GM19193 (cell line): Measurements from ENCODE around the gene AMOT.

Experiments used
- POLR2A ChIP-seq: IDR thresholded peaks from 4 replicates; pipeline ENCODE4 v1.6.1; 2011; ENCODE audit not compliant: insufficient read depth, insufficient read length; ENCODE audit errors: extremely low read depth

The AMOT gene

GRCh38 chrX:112819008-112819640, 21.5 kb downstream of the AMOT start:
- TF ChIP-seq POLR2A: no peak

- no peak for TF ChIP-seq POLR2A
Measured at GRCh38 chrX:112818114-112819007, 22.3 kb downstream of the AMOT start.

- no peak for TF ChIP-seq POLR2A
Measured at GRCh38 chrX:112816908-112817307, 23.7 kb downstream of the AMOT start.

GRCh38 chrX:112814496-112814895, 26.1 kb downstream of the AMOT start:
- TF ChIP-seq POLR2A: no peak

GRCh38 chrX:112812741-112813140, 27.9 kb downstream of the AMOT start:
- TF ChIP-seq POLR2A: no peak

GRCh38 chrX:112808651-112809195, 31.9 kb downstream of the AMOT start:
- TF ChIP-seq POLR2A: no peak

GRCh38 chrX:112808007-112808406, 32.6 kb downstream of the AMOT start:
- TF ChIP-seq POLR2A: no peak

GRCh38 chrX:112803060-112803459, 37.6 kb downstream of the AMOT start:
- no peak for TF ChIP-seq POLR2A

GRCh38 chrX:112802541-112802940, 38.1 kb downstream of the AMOT start:
- no peak for TF ChIP-seq POLR2A

GRCh38 chrX:112800971-112801775, 39.5 kb downstream of the AMOT start:
- TF ChIP-seq POLR2A: no peak

- TF ChIP-seq POLR2A: no peak
Measured at GRCh38 chrX:112799425-112799824, 41.2 kb downstream of the AMOT start.

GRCh38 chrX:112798736-112799135, 41.9 kb downstream of the AMOT start:
- TF ChIP-seq POLR2A: no peak

GRCh38 chrX:112789931-112790330, 50.7 kb downstream of the AMOT start:
- no peak for TF ChIP-seq POLR2A

- no peak for TF ChIP-seq POLR2A
Measured at GRCh38 chrX:112786076-112786475, 54.6 kb downstream of the AMOT start.

GRCh38 chrX:112785344-112785743, 55.3 kb downstream of the AMOT start:
- no peak for TF ChIP-seq POLR2A
